Stimulated activated CD8-positive, alpha-beta memory T cell treated with anti-CD3 and anti-CD28 coated beads, Interleukin-12 subunit alpha, Interleukin-12 subunit beta, amount 100 ng/mL, for 4 hours (primary cell): ENCODE results near the gene PCID2.
"Not testable (repeated sequence)": the region's sequence is repeated elsewhere in the genome, so short reads cannot be mapped to it uniquely, and the experiment has no call there.

Experiments
- DNase-seq: peaks from one replicate; pipeline ENCODE4 v3.0.0-alpha.2; 2020; ENCODE audit warnings: low read depth

The PCID2 gene

DNA sequence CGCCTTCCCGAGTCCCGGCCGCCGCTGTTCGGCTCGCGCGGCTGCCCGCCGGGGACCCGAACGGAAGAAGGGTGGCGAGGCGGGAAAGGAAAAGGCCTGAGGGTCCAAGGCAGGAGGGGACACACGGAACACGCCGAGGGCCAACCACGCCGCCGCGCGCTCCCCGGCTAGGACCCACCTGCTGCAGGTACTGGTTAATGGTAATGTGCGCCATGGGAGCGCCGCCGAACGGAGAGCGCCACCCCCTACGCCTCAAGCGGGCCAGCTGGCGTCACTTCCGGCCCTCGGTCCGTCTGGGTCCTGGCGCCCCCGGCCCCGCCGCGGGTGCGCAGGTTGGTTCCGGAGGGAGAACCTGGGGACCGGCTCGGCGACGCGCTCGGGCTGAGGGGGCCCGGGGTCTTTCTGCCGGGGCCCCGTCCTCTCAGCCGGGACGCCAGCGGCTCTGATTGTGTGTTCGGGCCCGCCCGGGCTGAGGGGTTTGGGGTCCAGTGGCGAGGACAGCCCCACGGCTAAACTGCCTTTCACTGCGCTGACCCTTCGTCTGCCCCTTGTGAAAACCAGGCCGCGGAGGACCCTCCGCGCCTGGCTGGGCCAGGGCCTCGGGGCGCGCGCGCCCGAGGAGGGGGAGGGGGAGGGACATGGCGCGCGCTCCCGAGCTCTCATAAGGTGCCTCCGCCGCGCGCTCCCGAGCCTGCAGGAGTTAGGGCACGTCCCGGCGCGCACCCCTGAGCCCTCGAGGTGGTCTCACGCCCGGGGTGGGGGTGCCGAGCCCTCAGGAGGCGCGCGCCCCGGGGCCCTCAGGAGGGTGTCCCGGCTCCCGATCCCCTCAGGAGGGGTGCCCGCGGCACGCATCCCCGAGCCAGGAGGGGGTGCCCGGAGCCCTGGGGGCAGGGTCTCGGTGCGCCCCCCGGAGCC is at the start of gene PCID2:
TSS of gene PCID2 (minus strand) at position 249 of the 915 bp plus-strand sequence. CDS start at position 214, 35 bp downstream.
- peak; percentile 83 for DNase-seq

DNA sequence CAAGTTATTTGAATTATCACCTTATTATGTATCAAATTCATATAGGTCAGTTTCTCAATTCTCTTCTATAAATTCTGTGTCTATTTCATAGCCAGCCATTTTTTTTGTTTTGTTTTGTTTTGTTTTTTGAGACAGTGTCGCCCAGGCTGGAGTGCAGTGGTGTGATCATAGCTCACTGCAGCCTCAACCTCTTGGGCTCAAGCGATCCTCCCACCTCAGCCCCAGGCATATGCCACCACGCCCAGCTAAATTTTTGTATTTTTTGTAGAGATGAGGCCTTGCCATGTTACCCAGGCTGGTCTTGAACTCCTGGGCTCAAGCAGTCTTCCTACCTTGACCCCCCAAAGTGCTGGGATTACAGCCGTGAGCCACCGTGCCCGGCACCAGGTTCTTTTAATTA is 49.4 kb upstream of the PCID2 start:
- not testable (repeated sequence) for DNase-seq

DNA sequence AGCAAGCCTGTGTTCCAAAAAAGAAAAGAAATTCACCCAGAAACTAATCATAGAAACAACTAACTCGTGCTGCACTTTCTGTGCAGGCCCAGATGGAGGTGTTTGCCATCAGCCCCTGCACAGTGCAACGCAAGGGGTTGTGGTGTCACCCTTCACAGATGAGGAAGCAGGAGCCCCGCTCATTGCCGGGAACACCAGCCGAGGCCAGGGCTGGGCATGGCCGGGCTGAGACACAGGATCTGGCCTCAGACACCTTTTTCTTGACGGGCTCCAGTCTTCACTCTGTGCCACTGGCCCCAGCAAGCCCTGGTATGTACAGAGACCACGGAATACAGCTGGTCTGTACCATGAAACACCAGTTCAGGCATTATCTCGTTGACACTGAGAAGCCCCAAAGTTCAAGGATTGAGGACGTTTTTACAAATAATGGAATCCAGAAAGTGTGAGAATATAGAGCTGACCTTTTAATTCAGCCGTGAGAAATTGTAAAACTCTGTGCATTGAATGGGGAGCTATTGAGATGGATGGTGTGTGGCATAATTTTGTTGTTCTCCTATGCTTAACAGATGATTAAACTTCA is 44.1 kb upstream of the PCID2 start:
- no peak for DNase-seq

DNA sequence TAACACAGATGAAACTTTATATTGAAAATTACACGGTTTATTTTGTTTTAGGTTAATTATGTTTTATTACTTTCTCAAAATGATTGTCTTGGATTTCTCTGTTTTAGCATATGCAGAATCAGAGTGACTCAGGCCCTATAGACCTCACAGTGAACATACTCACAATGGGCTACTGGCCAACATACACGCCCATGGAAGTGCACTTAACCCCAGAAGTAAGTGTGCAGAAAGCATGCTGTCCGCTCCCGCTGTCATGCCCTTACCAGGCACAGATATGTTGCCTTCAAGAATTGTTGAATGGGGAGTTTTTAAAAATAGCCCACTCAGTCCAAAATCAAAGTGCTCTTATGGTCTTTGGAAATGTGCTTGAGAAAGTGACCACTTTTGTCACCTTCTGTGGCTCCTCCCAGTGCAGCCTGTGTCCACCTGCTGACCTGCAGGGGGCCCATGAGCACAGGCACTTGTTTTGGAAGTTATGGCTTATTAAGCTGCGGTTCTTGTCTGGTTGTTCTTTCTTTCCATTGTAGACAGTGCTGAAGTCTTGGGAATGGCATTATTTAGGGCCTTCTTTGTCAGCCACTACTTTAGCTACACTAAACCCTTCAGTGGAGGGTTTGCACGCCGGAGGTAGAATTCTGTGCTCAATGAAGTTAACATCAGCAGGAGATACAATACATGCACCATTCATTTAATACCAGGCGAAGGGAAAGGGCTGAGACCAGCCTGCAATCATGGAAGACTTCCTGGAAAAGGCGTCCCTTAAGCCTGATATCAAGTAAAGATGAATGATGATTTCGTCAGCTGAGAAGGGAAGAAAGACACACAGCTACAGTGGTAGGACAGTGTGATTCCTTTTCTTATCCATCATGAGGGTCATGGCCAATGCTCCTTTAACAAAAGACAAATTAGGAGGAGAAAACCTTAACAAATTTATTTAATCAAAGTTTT is 37.7 kb upstream of the PCID2 start:
- DNase-seq: no peak

DNA sequence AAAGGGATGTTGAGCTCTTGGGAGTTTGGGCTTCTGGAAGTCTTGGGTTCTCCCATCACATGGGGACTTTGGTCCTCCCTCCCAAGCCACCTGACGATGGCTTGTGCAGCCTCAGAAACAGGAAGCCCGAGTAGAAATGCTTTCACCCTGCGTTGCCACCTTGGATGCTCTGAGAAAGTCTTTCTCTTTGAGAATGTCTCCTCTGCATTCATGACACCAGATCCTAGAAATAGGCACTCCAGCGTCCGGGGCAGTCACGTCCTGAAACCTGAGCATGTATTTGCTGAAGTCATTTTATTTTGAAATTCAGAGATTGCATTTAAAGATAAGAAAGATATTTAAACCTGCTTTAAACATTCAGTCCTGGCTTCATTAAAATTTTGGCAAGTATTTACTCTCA is 35.4 kb upstream of the PCID2 start:
- no peak for DNase-seq

DNA sequence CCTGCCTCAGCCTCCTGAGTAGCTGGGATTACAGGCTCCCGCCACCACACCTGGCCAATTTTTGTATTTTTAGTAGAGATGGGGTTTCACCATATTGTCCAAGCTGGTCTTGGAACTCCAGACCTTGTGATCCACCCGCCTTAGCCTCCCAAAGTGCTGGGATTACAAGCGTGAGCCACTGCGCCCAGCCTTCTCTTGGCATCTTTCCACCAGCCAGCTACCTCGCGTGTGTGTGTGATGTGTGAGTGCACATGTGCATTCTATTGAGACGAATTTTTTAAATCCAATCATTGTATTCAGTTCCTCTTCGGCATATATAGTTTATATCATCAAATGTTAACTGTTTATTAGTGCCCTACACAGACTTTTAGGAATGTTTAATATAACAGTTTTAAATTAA is 33.2 kb upstream of the PCID2 start:
- not testable (repeated sequence) for DNase-seq

DNA sequence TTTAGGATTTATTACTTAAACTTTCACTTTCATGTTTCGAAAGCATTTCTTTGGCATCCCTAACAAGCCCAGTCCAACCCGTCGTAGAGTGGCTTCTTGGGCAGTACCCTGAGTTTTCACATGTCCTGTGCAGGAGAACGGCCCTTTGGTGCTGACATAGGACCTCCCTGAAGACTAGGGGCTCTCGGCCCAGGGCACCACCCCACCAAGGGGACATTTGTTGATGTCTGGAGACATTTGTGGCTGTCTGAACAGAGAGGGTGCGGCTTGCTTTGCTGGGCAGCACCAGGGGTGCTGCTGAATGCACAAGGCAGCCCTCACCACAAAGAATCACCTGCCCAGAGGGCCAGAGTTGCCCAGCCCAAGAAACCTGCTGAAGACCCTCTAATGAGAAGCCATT is 31.5 kb upstream of the PCID2 start:
- no peak for DNase-seq

DNA sequence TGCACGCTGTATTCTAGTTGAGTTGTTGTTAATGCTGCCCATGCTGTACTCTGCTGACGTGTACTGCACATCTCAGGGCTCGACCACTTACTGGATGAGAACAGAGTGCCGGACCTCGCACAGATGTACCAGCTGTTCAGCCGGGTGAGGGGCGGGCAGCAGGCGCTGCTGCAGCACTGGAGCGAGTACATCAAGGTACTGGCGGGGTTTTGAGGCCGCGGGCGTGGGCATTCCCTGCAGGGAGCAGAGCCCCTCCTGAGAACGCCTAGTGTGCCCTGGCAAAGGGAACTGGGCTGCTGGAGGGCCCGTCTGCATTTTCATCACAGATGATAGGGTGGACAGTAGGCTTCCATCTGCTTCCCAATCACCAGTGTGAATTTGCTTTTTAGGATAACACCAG is 30.9 kb upstream of the PCID2 start:
- no peak for DNase-seq

DNA sequence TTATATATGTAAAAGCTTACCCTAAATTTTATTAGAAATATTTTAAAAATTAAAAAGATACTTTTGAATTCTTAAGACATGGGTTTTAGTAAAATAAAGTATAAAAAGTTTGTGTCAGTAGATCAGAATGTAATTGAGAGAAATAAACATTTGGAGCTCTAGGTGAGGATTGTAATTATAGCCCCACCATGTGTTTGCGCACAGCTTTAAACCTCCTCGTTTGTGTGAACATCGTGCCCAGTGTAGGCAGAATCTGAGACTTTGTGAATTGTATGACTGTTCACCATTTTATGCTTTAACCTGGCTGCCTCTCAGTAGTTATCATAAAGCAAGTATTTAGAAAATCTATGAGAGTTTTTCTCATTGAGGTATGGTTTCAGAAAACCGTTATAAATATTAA is 30.1 kb upstream of the PCID2 start:
- DNase-seq: no peak

DNA sequence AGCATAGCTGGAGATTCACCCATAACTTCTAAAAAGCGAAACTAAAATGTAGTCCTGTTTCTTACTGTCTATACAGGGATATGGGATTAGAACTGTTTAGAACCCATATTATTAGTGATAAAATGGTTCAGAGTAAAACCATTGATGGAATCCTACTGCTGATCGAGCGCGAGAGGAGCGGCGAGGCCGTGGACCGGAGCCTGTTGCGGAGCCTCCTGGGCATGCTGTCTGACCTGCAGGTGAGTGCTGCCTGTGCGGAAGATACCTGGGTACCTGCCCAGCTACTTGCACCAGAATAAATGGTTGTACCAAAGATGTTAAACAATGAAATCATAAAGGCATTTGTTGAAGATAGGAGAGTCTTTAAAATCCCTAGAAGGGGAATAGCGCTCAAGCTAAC is 24.6 kb upstream of the PCID2 start:
- DNase-seq: no peak

DNA sequence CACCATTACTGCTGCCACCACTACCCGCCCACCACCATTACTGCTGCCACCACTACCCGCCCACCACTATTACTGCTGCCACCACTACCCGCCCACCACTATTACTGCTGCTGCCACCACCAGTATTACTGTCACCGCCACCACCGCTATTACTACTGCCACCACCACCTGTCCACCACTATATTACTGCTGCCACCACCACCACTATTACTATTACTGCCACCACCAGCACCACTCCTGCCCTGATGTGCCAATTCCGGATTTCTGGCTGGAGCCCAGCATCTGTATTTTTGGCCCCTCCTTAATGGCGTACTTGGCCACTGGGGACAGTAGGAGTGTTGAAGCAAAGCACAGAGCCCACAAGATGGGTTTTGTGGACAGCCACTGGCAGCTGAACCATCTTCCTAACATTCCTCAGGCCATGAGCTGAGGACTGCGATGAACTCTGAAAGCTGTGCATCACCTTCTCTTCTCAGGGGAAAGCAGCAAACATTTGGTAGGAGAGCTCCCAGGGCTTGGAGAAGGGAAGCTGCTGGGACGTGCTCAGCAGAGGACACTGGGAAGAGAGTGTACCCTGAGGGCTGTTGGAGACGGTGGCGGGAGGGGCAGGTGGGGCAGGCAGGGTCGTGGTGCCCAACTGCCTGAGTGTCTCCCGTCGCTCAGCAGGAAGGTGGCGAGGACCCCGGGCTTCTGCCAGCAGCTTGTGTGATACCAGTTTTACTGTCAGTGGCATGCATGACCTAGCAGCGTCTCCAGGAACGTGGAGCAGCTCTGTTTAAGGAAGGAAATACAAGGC is 23.9 kb upstream of the PCID2 start:
- DNase-seq: no peak

DNA sequence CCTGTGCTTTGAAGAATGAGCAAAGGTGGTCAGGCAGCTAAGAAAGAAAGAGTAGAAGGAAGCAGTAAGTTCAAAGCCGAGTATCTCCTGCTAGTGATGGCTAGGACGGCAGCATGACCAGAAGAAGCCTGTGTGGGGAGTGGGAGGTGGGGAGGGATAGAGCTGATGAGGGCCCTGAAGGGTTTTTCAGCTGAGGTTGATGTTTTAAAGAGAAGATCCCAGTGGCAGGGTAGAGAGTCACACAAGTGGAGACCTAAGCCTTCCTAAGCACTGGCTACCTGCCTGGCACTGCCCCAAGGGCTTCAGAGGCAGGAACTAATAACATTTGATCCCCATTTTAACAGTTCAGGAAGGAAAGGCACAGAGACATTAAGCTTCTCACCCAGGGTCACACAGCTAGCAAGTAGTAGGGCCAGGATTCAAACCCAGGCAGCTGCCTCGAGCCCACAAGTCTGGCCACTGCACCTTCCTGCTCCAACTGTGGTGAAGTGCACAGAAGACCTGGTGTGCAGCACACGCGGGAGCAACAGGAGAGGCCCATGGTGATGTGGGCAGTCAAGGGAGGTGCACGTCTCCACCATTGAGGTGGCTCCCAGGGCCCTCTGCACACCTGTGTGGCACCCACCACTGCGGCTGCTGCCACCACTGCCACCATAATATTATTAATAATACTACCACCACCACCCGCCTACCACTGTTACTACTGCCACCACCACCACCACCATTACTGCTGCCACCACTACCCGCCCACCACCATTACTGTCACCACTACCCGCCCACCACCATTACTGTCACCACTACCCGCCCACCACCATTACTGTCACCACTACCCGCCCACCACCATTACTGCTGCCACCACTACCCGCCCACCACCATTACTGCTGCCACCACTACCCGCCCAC is 23.1 kb upstream of the PCID2 start:
- peak; percentile 10 for DNase-seq

DNA sequence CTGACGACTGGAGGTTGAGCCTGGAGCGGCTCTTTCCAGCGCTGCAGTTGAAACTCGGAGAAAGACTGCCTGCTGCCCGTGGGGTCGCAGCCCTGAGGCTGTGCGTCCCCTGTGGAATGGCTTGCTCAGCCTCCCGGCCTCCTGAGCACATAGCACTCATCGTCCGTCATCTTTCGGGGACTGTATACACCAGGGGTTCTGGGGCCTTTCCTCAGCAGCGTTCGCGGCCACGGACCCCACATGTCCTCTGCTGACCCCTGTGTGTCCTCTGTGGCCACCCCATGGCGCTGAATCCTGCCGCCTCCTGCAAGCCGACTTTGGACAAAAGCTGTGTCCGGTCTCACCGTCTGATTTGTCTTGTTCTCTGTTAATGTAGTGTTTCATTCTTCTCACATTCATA is 21.3 kb upstream of the PCID2 start:
- DNase-seq: no peak

DNA sequence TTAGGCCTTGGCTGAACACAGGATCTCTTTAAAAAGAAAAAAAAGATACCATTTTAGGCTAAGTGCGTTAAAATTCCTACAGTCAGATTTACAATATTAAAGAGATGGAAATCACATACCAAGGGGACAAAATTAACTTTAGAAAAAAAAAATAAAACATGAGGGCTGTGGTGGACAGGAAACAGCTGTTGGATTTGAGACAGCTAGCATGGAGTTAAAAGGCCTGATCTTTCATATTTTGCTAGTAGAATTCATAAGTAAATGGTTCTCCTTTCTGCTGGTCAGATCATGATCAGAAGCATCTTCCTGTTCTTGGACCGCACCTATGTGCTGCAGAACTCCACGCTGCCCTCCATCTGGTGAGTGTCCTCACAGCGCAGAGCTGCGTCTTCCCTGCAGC is 20.7 kb upstream of the PCID2 start:
- no peak for DNase-seq

DNA sequence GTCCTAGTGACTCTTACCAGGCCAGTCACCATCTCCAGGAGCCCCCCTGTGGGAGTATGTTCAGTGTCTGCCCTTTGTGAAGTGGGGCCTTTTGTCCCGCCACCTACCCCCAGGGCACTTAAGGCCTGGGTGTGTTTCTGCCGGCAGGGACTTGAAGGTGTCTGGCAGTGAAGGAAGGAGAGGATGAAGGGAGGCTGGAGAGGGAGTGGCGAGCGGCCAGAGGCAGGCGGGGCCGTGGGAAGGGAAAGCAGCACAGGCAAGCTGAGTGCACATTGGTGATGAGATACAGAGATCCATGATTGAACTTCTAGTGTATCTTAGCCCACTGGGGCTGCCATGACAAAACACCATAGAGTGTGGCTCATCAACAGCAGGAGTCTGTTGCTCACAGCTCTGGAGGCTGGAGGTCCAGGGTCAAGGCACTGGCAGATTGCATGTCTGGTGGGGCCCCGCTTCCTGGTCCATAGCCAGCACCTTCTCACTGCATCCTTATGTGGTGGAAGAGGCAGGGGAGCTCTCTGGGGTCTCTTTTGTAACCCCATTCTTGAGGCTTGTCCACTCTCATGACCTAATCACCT is 18.5 kb upstream of the PCID2 start:
- DNase-seq: no peak

DNA sequence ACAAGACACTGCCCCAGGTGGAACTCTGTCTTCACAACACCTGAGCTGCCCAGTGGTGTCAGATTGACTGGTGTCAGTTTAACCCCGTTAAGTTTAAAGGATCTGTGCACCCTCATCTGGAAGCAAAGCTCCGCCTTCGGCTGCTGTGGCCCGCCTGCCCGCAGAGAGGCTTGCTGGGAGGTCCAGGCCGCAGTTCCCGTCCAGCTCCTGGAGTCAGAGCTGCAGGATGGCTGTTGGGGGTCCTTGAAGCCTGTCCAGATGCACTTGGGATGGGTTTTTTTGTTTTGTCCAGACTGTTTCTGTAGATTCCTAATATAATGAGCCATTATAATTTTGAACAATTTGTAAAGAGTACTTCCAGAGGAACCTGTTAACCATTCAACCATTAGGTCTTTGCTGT is 17.0 kb upstream of the PCID2 start:
- no peak for DNase-seq

DNA sequence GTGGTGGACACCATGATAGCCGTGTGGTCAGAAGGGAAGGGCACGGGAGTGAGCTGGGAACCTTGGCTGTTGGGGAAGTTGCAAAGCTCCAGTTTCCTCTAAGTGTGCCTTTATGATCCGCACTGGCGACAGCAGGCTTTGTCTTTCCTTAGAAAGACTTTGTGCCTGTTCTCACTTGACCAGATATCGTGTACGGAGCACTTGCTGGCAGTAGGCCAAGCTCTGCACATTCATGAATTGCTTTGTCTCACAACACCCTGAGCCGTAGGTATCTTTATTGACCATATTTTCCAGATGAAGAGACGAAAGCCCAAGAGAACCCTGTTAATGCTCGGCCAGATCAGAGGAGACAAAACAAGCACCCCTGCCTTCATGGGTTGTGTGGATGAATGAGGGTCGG is 16.0 kb upstream of the PCID2 start:
- DNase-seq: no peak

DNA sequence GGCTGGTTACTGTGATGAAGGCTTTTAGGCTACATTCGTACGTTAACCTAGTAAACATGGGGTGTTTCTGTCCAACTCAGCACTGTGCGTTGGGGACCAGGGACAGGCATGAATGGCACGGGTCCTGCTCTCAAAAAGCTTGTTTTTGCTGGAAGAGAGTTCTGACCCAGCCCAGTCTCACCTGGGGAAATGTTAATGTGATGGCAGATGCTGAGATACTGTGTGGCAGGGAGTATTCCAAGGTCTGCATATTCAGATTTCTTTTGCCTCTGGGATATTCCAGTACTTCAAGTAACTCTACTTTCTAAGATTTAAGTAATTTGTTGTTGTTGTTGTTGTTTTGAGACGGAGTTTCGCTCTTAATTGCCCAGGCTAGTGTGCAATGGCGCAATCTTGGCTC is 14.6 kb upstream of the PCID2 start:
- DNase-seq: no peak

DNA sequence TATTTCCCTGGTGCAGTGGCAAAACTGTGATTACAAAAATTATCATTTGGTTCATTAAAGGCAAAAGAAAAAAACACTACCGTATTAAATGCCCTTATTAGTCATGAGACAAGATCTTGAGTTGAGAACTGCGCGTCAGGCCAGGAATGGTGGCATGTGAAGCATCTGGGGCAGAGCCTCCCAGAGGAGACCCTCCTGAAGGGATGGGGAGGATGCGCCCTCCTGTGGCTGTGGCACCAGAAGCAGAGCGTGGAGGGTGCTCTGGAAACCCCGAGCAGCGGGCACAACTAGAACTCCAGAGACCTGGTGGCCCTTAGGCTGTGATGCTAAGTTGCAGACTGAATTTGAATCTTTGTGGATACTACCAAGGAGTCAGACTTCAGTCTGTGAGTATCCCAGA is 12.4 kb upstream of the PCID2 start:
- DNase-seq: no peak

DNA sequence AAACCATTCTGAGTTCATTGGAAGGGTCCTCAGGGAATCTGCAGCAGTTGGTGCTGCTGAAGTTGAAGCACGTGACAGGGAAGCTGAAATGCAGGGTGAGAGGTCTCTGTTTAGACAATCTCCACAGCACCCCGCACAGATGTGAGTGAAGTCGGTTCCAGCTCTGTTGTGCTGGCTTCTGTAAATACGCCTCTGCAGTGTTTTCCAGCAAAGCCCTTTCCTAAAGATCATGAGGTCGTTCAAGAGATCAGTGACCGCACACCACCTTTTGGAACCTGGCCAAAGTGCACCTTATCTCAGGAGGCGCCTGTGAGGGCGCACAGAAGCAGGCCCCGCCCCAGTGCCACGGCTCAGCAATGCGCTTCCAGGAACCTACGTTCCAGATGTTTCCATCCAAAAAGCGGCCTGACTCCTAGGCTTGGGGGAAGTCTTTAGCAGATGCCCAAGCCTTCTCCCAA is 11.7 kb upstream of the PCID2 start:
- no peak for DNase-seq
